Measurements from ENCODE around the gene SLC7A11.
"Not testable (repeated sequence)": the region's sequence is repeated elsewhere in the genome, so short reads cannot be mapped to it uniquely, and the experiment has no call there.

Gene SLC7A11

GRCh38 chr4:138256608-138257007 is 14.5 kb upstream of the SLC7A11 start:
- Mint-ChIP-seq H3K9me3 (no peaks in the 10 kb centered on the region), H3K27ac (no peak overlapping the region), H3K4me1 (no peaks in the 10 kb centered on the region), H3K4me3 (no peak overlapping the region), H3K27me3 (no peaks in the 10 kb centered on the region), H3K36me3 (ENCODE audit: low read depth) (no peaks in the 10 kb centered on the region)
- ATAC-seq, result no peak
- DNase-seq, result no peak

GRCh38 chr4:138255917-138256597 is 13.9 kb upstream of the SLC7A11 start:
- Mint-ChIP-seq H3K27ac (no peak overlapping the region), H3K36me3 (ENCODE audit: low read depth) (no peaks in the 10 kb centered on the region), H3K9me3 (no peaks in the 10 kb centered on the region), H3K4me1 (no peaks in the 10 kb centered on the region), H3K4me3 (no peak overlapping the region), H3K27me3 (no peaks in the 10 kb centered on the region)
- DNase-seq (no peak), ATAC-seq (no peak)

GRCh38 chr4:138252551-138252950 is 10.4 kb upstream of the SLC7A11 start:
- H3K4me3 Mint-ChIP-seq, result no peak overlapping the region
- H3K4me1 Mint-ChIP-seq, result no peaks in the 10 kb centered on the region
- no peaks in the 10 kb centered on the region for H3K27me3 Mint-ChIP-seq
- no peaks in the 10 kb centered on the region for H3K9me3 Mint-ChIP-seq
- no peaks in the 10 kb centered on the region for H3K36me3 Mint-ChIP-seq (ENCODE audit: low read depth)
- no peak overlapping the region for H3K27ac Mint-ChIP-seq
- no peak for ATAC-seq
- DNase-seq, result no peak

- ATAC-seq (no peak), DNase-seq (no peak)
- no peaks in the 10 kb centered on the region for H3K36me3 Mint-ChIP-seq (ENCODE audit: low read depth)
- H3K27me3 Mint-ChIP-seq, result no peaks in the 10 kb centered on the region
- no peak overlapping the region for H3K27ac Mint-ChIP-seq
- no peaks in the 10 kb centered on the region for H3K4me1 Mint-ChIP-seq
- no peaks in the 10 kb centered on the region for H3K9me3 Mint-ChIP-seq
- no peak overlapping the region for H3K4me3 Mint-ChIP-seq
Measured at GRCh38 chr4:138251938-138252337, 9.8 kb upstream of the SLC7A11 start.

- Mint-ChIP-seq H3K36me3 (ENCODE audit: low read depth) (no peaks in the 10 kb centered on the region), H3K4me1 (no peaks in the 10 kb centered on the region), H3K27me3 (no peaks in the 10 kb centered on the region), H3K27ac (no peak overlapping the region), H3K9me3 (no peaks in the 10 kb centered on the region), H3K4me3 (no peak overlapping the region)
- ATAC-seq, result no peak
- DNase-seq, result no peak
Measured at GRCh38 chr4:138249132-138249531, 7.0 kb upstream of the SLC7A11 start.

GRCh38 chr4:138248058-138248457 is 5.9 kb upstream of the SLC7A11 start:
- DNase-seq (no peak), ATAC-seq (no peak)
- Mint-ChIP-seq H3K36me3 (ENCODE audit: low read depth) (no peaks in the 10 kb centered on the region), H3K27me3 (no peaks in the 10 kb centered on the region), H3K9me3 (no peaks in the 10 kb centered on the region), H3K27ac (no peak overlapping the region), H3K4me1 (peaks cover 5% of the 10 kb centered on the region), H3K4me3 (no peak overlapping the region)

- H3K4me3 Mint-ChIP-seq, result no peak overlapping the region
- no peak for ATAC-seq
- no peak for DNase-seq
- H3K27ac Mint-ChIP-seq, result no peak overlapping the region
- H3K36me3 Mint-ChIP-seq (ENCODE audit: low read depth), result no peaks in the 10 kb centered on the region
- H3K27me3 Mint-ChIP-seq, result no peaks in the 10 kb centered on the region
- H3K4me1 Mint-ChIP-seq, result peaks cover 5% of the 10 kb centered on the region
- no peaks in the 10 kb centered on the region for H3K9me3 Mint-ChIP-seq
Measured at GRCh38 chr4:138247643-138248042, 5.5 kb upstream of the SLC7A11 start.

GRCh38 chr4:138243369-138243768 is 1.2 kb upstream of the SLC7A11 start:
- Mint-ChIP-seq H3K36me3 (ENCODE audit: low read depth) (peaks cover 1% of the 10 kb centered on the region), H3K27ac (no peak overlapping the region), H3K4me1 (peaks cover 28% of the 10 kb centered on the region), H3K9me3 (no peaks in the 10 kb centered on the region), H3K27me3 (no peaks in the 10 kb centered on the region), H3K4me3 (no peak overlapping the region)
- ATAC-seq, result no peak
- no peak for DNase-seq

GRCh38 chr4:138242834-138243156 is 646 bp upstream of the SLC7A11 start:
- ATAC-seq (no peak), DNase-seq (no peak)
- Mint-ChIP-seq H3K9me3 (no peaks in the 10 kb centered on the region), H3K4me3 (peak overlapping the region; percentile 82), H3K27ac (peak overlapping the region; percentile 91), H3K4me1 (peaks cover 28% of the 10 kb centered on the region), H3K36me3 (ENCODE audit: low read depth) (peaks cover 1% of the 10 kb centered on the region), H3K27me3 (no peaks in the 10 kb centered on the region)

GRCh38 chr4:138241281-138242075 is 671 bp downstream of the SLC7A11 start:
- Mint-ChIP-seq H3K4me3 (peak overlapping the region; percentile 82), H3K4me1 (peaks cover 31% of the 10 kb centered on the region), H3K36me3 (ENCODE audit: low read depth) (peaks cover 4% of the 10 kb centered on the region), H3K9me3 (peaks cover 2% of the 10 kb centered on the region), H3K27ac (peak overlapping the region; percentile 91), H3K27me3 (no peaks in the 10 kb centered on the region)
- ATAC-seq, result no peak
- peak; percentile 16 for DNase-seq

GRCh38 chr4:138239491-138239890 is 2.7 kb downstream of the SLC7A11 start:
- Mint-ChIP-seq H3K36me3 (ENCODE audit: low read depth) (peaks cover 7% of the 10 kb centered on the region), H3K9me3 (peaks cover 4% of the 10 kb centered on the region), H3K27me3 (no peaks in the 10 kb centered on the region), H3K4me1 (peaks cover 43% of the 10 kb centered on the region), H3K4me3 (peak overlapping the region; percentile 30), H3K27ac (no peak overlapping the region)
- DNase-seq (no peak), ATAC-seq (no peak)

- Mint-ChIP-seq H3K4me1 (peaks cover 41% of the 10 kb centered on the region), H3K36me3 (ENCODE audit: low read depth) (peaks cover 7% of the 10 kb centered on the region), H3K4me3 (no peak overlapping the region), H3K27me3 (no peaks in the 10 kb centered on the region), H3K9me3 (peaks cover 4% of the 10 kb centered on the region), H3K27ac (no peak overlapping the region)
- DNase-seq (no peak), ATAC-seq (no peak)
Measured at GRCh38 chr4:138238521-138239292, 3.4 kb downstream of the SLC7A11 start.

- DNase-seq; H3K27ac Mint-ChIP-seq; ATAC-seq; H3K27me3 Mint-ChIP-seq; H3K36me3 Mint-ChIP-seq (ENCODE audit: low read depth); H3K9me3 Mint-ChIP-seq; H3K4me3 Mint-ChIP-seq: not testable (repeated sequence)
- H3K4me1 Mint-ChIP-seq, result peaks cover 34% of the 10 kb centered on the region
Measured at GRCh38 chr4:138237132-138237531, 5.0 kb downstream of the SLC7A11 start.

- no peak for DNase-seq
- Mint-ChIP-seq H3K27me3 (no peaks in the 10 kb centered on the region), H3K27ac (peak overlapping the region; percentile 48), H3K4me3 (no peak overlapping the region), H3K36me3 (ENCODE audit: low read depth) (peaks cover 10% of the 10 kb centered on the region), H3K4me1 (peaks cover 24% of the 10 kb centered on the region), H3K9me3 (peaks cover 4% of the 10 kb centered on the region)
- no peak for ATAC-seq
Measured at GRCh38 chr4:138236037-138236436, 6.1 kb downstream of the SLC7A11 start.

Data from activated naive CD8-positive, alpha-beta T cell treated with anti-CD3 and anti-CD28 coated beads, Interleukin-2, amount 50 U/mL, for 24 hours (primary cell).